ENCODE results near the gene MUC4. TPM values are rescaled to one million over a fixed set of nuclear protein-coding genes. Genes with fewer than 3 reads are reported as not detected.
"Not testable (repeated sequence)": the region's sequence is repeated elsewhere in the genome, so short reads cannot be mapped to it uniquely, and the experiment has no call there.

Gene MUC4
- total RNA-seq, 1 donor from 2014 or later, result 0.60 TPM

DNA sequence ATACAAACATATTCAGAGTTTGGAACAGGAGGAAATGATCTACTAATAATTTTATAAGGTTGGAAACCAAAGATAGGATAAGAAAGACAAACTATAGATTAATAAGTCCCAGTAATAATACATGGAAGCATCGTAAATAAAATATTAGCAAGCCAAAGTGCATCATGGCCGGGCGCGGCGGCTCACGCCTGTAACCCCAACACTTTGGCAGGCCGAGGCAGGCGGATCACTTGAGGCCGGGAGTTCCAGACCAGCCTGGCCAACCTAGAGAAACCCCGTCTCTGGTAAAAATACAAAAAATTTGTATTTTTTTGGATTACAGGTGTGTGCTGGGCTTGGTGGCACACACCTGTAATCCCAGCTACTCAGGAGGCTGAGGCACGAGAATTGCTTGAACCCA lies 14.9 kb downstream of the MUC4 start:
- peaks cover 17% of the 10 kb centered on the region for H3K27me3 Mint-ChIP-seq
- H3K9me3 Mint-ChIP-seq (ENCODE audit: low read depth), result peaks cover 5% of the 10 kb centered on the region
- H3K27ac Mint-ChIP-seq, result no peak overlapping the region
- no peaks in the 10 kb centered on the region for H3K36me3 Mint-ChIP-seq (ENCODE audit: insufficient read depth)
- DNase-seq (ENCODE audit: low spot score, unreplicated experiment), result no peak
- TF ChIP-seq CTCF (IDR thresholded peaks at IDR 0.05; ENCODE audit: unreplicated experiment), result no peak
- peaks cover 2% of the 10 kb centered on the region for H3K4me1 Mint-ChIP-seq (ENCODE audit: low read depth)
- no peak overlapping the region for H3K4me3 Mint-ChIP-seq (ENCODE audit: low read depth)

DNA sequence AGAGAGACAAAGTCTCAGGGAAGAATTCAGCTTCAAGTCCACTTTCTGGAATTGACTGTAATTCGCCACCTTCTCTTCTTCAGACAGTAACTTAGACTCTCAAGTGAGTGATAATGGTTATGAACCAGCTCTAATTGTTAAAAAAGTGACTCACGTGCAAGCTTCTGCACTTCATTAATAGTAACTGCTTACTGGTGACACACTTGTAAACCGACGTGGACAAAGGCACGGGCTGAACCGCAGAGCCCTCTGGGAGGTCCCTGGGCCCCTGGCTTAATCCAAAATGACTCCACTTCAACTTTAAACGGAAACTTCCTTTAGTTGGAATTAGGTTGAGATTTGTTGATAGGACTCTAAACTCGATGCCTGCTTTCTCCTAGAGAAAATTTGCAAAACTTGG lies 17.0 kb downstream of the MUC4 start:
- Mint-ChIP-seq H3K36me3 (ENCODE audit: insufficient read depth) (no peaks in the 10 kb centered on the region), H3K27me3 (peaks cover 8% of the 10 kb centered on the region), H3K4me3 (ENCODE audit: low read depth) (no peak overlapping the region), H3K9me3 (ENCODE audit: low read depth) (peaks cover 12% of the 10 kb centered on the region), H3K27ac (no peak overlapping the region), H3K4me1 (ENCODE audit: low read depth) (no peaks in the 10 kb centered on the region)
- no peak for TF ChIP-seq CTCF (IDR thresholded peaks at IDR 0.05; ENCODE audit: unreplicated experiment)
- no peak for DNase-seq (ENCODE audit: low spot score, unreplicated experiment)

DNA sequence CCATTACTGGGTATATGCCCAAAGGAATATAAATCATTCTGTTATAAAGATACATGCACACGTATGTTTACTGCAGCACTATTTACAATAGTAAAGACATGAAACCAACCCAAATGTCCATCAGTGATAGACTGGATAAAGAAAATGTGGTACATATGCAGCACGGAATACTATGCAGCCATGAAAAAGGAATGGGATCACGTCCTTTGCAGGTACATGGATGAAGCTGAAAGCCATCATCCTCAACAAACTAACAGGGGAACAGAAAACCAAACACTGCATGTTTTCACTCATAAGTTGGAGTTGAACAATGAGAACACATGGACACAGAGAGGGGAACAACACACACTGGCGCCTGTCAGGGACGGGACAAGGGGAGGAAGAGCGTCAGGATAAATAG lies 19.1 kb downstream of the MUC4 start:
- not testable (repeated sequence) for H3K27ac Mint-ChIP-seq; DNase-seq (ENCODE audit: low spot score, unreplicated experiment); H3K4me3 Mint-ChIP-seq (ENCODE audit: low read depth); H3K4me1 Mint-ChIP-seq (ENCODE audit: low read depth); H3K36me3 Mint-ChIP-seq (ENCODE audit: insufficient read depth); H3K27me3 Mint-ChIP-seq
- H3K9me3 Mint-ChIP-seq (ENCODE audit: low read depth), result peaks cover 12% of the 10 kb centered on the region

DNA sequence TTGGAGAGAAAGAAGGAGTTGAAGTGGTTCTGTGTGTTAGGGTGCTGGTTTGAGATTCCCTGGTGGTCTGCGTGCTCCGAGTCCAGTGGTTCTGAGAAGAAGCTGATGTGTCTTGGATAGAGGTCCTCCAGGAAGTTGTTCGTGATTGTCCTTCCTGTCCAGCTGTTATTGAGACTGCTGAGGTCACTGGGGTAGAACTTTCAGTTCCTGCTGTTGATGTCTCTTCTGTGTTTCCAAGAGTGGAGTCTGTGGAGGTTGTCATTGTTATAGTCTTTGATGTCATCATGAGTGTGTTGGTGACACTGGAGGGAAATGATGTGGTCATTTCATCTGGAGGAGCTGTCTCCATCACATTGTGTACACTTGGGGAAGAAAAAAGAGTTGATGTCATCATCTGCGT lies 20.8 kb downstream of the MUC4 start:
- Mint-ChIP-seq H3K9me3 (ENCODE audit: low read depth) (peaks cover 12% of the 10 kb centered on the region), H3K36me3 (ENCODE audit: insufficient read depth) (no peaks in the 10 kb centered on the region)

DNA sequence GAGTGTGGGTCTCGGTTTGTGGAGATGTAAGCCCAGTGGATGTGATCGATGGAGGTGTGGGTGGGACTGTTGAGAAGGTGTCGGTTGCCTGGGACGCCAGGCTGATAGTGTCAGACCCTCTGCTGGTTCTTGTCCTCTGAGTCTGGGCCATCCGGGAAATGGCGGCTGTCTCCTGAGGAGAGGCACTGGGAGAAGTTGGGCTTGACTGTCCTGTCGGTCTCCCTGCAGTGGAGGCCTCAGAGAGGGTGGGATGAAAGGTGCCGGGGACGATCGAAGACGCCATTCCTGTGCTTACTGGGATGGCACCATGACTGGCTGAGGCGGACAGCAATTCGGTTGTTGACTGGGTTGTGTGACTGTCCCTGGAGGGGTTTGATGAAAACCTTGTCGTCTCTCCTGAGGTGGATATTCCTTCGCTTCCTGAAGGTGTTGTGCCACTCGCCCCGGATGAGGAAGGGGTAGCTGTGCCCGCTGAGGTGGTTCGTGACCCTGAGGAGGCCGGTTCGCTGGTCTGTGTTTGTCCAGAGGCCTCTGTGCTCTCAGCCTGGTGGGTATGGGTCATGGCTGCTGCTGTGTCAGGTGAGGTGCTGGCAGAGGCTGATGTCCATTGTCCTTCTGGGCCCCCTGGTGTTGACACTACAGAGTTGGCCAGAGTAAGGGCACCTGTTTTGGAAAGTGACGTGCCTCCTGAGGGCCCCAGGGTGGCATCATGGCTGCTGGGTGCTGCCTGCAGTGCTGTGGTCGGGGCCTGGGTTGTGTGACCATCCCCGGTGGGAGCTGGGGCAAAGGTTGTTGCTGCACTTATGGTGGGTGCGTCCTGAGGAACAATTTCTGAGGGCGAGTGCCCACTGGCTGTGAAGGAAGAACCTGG lies 22.8 kb downstream of the MUC4 start:
- peaks cover 12% of the 10 kb centered on the region for H3K9me3 Mint-ChIP-seq (ENCODE audit: low read depth)
- H3K4me1 Mint-ChIP-seq (ENCODE audit: low read depth), result no peaks in the 10 kb centered on the region
- no peak for DNase-seq (ENCODE audit: low spot score, unreplicated experiment)
- H3K4me3 Mint-ChIP-seq (ENCODE audit: low read depth), result no peak overlapping the region
- no peaks in the 10 kb centered on the region for H3K36me3 Mint-ChIP-seq (ENCODE audit: insufficient read depth)
- H3K27me3 Mint-ChIP-seq, result peaks cover 28% of the 10 kb centered on the region
- H3K27ac Mint-ChIP-seq, result no peak overlapping the region
- no peak for TF ChIP-seq CTCF (IDR thresholded peaks at IDR 0.05; ENCODE audit: unreplicated experiment)

More for the DNA sequence above, 20.8 kb downstream of the MUC4 start:
- Mint-ChIP-seq H3K4me1 (ENCODE audit: low read depth) (no peaks in the 10 kb centered on the region), H3K27me3 (peaks cover 12% of the 10 kb centered on the region), H3K4me3 (ENCODE audit: low read depth) (no peak overlapping the region), H3K27ac (no peak overlapping the region)
- TF ChIP-seq CTCF (IDR thresholded peaks at IDR 0.05; ENCODE audit: unreplicated experiment), result no peak
- no peak for DNase-seq (ENCODE audit: low spot score, unreplicated experiment)

- not testable (repeated sequence) for H3K36me3 Mint-ChIP-seq (ENCODE audit: insufficient read depth); DNase-seq (ENCODE audit: low spot score, unreplicated experiment); H3K4me1 Mint-ChIP-seq (ENCODE audit: low read depth); H3K4me3 Mint-ChIP-seq (ENCODE audit: low read depth); H3K27ac Mint-ChIP-seq; H3K9me3 Mint-ChIP-seq (ENCODE audit: low read depth)
- peaks cover 42% of the 10 kb centered on the region for H3K27me3 Mint-ChIP-seq
Measured at GRCh38 chr3:195785781-195786405, 25.8 kb downstream of the MUC4 start.

DNA sequence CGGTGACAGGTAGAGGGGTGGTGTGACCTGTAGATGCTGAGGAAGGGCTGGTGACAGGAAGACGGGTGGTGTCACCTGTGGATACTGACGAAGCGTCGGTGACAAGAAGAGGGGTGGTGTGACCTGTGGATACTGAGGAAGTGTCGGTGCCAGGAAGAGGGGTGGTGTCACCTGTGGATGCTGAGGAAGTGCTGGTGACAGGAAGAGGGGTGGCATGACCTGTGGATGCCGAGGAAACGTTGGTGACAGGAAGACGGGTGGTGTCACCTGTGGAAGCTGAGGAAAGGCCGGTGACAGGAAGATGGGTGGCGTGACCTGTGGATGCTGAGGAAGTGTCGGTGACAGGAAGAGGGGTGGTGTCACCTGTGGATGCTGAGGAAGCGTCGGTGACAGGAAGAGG lies 27.7 kb downstream of the MUC4 start:
- Mint-ChIP-seq H3K27me3 (peaks cover 42% of the 10 kb centered on the region), H3K27ac (peak overlapping the region; percentile 57)
- DNase-seq (ENCODE audit: low spot score, unreplicated experiment); H3K4me1 Mint-ChIP-seq (ENCODE audit: low read depth); H3K4me3 Mint-ChIP-seq (ENCODE audit: low read depth); H3K9me3 Mint-ChIP-seq (ENCODE audit: low read depth); H3K36me3 Mint-ChIP-seq (ENCODE audit: insufficient read depth): not testable (repeated sequence)

GRCh38 chr3:195781236-195781635 lies 30.5 kb downstream of the MUC4 start:
- peaks cover 42% of the 10 kb centered on the region for H3K27me3 Mint-ChIP-seq
- H3K4me1 Mint-ChIP-seq (ENCODE audit: low read depth); H3K9me3 Mint-ChIP-seq (ENCODE audit: low read depth); H3K4me3 Mint-ChIP-seq (ENCODE audit: low read depth); H3K36me3 Mint-ChIP-seq (ENCODE audit: insufficient read depth); DNase-seq (ENCODE audit: low spot score, unreplicated experiment); H3K27ac Mint-ChIP-seq: not testable (repeated sequence)
